Measurements from ENCODE around the gene AP1G1. TPM values are rescaled to one million over a fixed set of nuclear protein-coding genes. Genes with fewer than 3 reads are reported as not detected.
"Not testable (repeated sequence)": the region's sequence is repeated elsewhere in the genome, so short reads cannot be mapped to it uniquely, and the experiment has no call there.

AP1G1 gene
- total and polyA plus RNA-seq, 2 of the 4 experiments (the other 2 are of a cell fraction): 48.3 to 86.7 TPM

DNA sequence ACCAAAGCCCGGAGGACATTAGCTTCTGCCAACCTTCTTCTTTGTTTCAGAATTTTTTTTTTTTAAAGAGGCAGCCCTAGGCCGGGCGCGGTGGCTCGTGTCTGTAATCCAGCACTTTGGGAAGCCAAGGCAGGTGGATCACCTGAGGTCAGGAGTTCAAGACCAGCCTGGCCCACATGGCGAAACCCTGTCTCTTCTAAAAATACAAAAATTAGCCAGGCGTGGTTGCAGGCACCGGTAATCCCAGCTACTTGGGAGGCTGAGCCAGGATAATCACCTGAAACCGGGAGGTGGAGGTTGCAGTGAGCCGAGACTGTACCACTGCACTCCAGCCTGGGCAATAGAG is 8.5 kb upstream of the AP1G1 start:
- H3K27me3 ChIP-seq (ENCODE audit: control insufficient read depth, insufficient read depth, low read length); in situ Hi-C loops (cut with MboI; ENCODE audit: low sequenced_read_pairs); H3K23ac ChIP-seq (ENCODE audit: low read depth, low read length); H2AK9ac ChIP-seq (replicated peaks; ENCODE audit: low read depth, low read length, poor library complexity); BruUV-seq (replicated peaks); H2BK20ac ChIP-seq (ENCODE audit: low read depth, low read length); H3K9me3 ChIP-seq (ENCODE audit: control insufficient read depth, insufficient read depth, low read length); DNase-seq; H2AK5ac ChIP-seq (ENCODE audit: low read depth, low read length); H2BK15ac ChIP-seq (ENCODE audit: low read depth, low read length); intact Hi-C loops (cut with micrococcal nuclease); H3K4me2 ChIP-seq (ENCODE audit: low read depth, low read length); H3K4me3 ChIP-seq (ENCODE audit: insufficient read depth, low read depth, low read length); H2AFZ ChIP-seq (replicated peaks; ENCODE audit: low read length, poor library complexity); H3K14ac ChIP-seq (replicated peaks; ENCODE audit: low read depth, low read length); H3K9me1 ChIP-seq (ENCODE audit: insufficient read depth, low read length); H3K4me1 ChIP-seq (ENCODE audit: control insufficient read depth, insufficient read depth, low read length); dilution Hi-C loops (cut with HindIII; ENCODE audit: low sequenced_read_pairs, unreplicated experiment); POLR2A ChIA-PET (ENCODE audit: unreplicated experiment); H3K36me3 ChIP-seq (ENCODE audit: control insufficient read depth, insufficient read depth, low read length); H4K5ac ChIP-seq (ENCODE audit: low read depth, low read length); H4K20me1 ChIP-seq (ENCODE audit: insufficient read depth, low read length); H4K8ac ChIP-seq (ENCODE audit: low read depth in 2 of 2, low read length in 2 of 2); H4K91ac ChIP-seq (ENCODE audit: insufficient read depth, low read depth, low read length); H3K79me1 ChIP-seq (ENCODE audit: low read depth in 1 of 2, low read length in 2 of 2); H3K56ac ChIP-seq (ENCODE audit: extremely low read depth, insufficient read depth, low read length); H3K9ac ChIP-seq (ENCODE audit: low read depth, low read length); ATAC-seq (ENCODE audit: low read depth): not testable (repeated sequence)
- H3K4ac ChIP-seq (ENCODE audit: low read depth, low read length): peak overlapping the region; percentile 34
- peak overlapping the region; percentile 30; the same call in 1 of the 2 replicates for H3K18ac ChIP-seq (ENCODE audit: low read depth, low read length)
- CTCF ChIA-PET: interaction anchor here (1.0 to 1.2 kb wide), 2 partner anchors 11 to 22 kb away, joined by 3 to 4 read pairs; no protein-coding TSS in a partner anchor
- peak overlapping the region; percentile 62 for H2BK5ac ChIP-seq (ENCODE audit: low read depth, low read length, poor library complexity, severe bottlenecking)
- peak overlapping the region; percentile 83 for H2BK120ac ChIP-seq (ENCODE audit: low read depth, low read length)
- 92% methylated on average over 4 of the region's 10 CpGs; no CpG with 5 or more reads in 1 of the 2 experiments for WGBS, 2 experiments (ENCODE audit: extremely low coverage in 2 of 2, insufficient read length in 1 of 2)
- peak overlapping the region; percentile 85; the same call in 1 of the 2 replicates for H3K27ac ChIP-seq (ENCODE audit: insufficient read depth, low read length)

Measured in IMR-90 (cell line).